ENCODE data around the gene ADM5.

- TF ChIP-seq, protein P1, sequence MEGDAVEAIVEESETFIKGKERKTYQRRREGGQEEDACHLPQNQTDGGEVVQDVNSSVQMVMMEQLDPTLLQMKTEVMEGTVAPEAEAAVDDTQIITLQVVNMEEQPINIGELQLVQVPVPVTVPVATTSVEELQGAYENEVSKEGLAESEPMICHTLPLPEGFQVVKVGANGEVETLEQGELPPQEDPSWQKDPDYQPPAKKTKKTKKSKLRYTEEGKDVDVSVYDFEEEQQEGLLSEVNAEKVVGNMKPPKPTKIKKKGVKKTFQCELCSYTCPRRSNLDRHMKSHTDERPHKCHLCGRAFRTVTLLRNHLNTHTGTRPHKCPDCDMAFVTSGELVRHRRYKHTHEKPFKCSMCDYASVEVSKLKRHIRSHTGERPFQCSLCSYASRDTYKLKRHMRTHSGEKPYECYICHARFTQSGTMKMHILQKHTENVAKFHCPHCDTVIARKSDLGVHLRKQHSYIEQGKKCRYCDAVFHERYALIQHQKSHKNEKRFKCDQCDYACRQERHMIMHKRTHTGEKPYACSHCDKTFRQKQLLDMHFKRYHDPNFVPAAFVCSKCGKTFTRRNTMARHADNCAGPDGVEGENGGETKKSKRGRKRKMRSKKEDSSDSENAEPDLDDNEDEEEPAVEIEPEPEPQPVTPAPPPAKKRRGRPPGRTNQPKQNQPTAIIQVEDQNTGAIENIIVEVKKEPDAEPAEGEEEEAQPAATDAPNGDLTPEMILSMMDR (IDR thresholded peaks at IDR 0.05; ENCODE audit: poor library complexity), result no peak
- TF ChIP-seq EZH2 (IDR thresholded peaks at IDR 0.05; ENCODE audit: borderline replicate concordance) (no peak), EZH2phosphoT487 (IDR thresholded peaks at IDR 0.05; ENCODE audit: low read depth, severe bottlenecking, unreplicated experiment) (no peak)
Observed at GRCh38 chr19:49713236-49713845, 23.9 kb downstream of the ADM5 start.

All from hepatocyte (in vitro differentiated cells).